ENCODE results near the gene TOR1B.

Gene TOR1B

GRCh38 chr9:129836311-129837007, 33.5 kb downstream of the TOR1B start:
- Histone ChIP-seq H3K9me3 (ENCODE audit: control insufficient read depth, low read length) (no peaks in the 10 kb centered on the region), H3K36me3 (ENCODE audit: control insufficient read depth, insufficient read depth, low read length) (no peaks in the 10 kb centered on the region), H3K27me3 (ENCODE audit: control insufficient read depth, insufficient read depth, low read length) (no peaks in the 10 kb centered on the region), H3K9ac (ENCODE audit: low read length) (peak overlapping the region; percentile 86), H3K4me1 (ENCODE audit: control insufficient read depth, insufficient read depth, low read length) (peaks cover 14% of the 10 kb centered on the region), H3K4me3 (ENCODE audit: low read length) (peak overlapping the region; percentile 82)

- no peaks in the 10 kb centered on the region for H3K27me3 ChIP-seq (ENCODE audit: control insufficient read depth, insufficient read depth, low read length)
- no peak overlapping the region for H3K4me3 ChIP-seq (ENCODE audit: low read length)
- no peaks in the 10 kb centered on the region for H3K36me3 ChIP-seq (ENCODE audit: control insufficient read depth, insufficient read depth, low read length)
- H3K9me3 ChIP-seq (ENCODE audit: control insufficient read depth, low read length), result no peaks in the 10 kb centered on the region
- H3K9ac ChIP-seq (ENCODE audit: low read length), result no peak overlapping the region
- H3K4me1 ChIP-seq (ENCODE audit: control insufficient read depth, insufficient read depth, low read length), result peaks cover 13% of the 10 kb centered on the region
These were observed 35.8 kb downstream of the TOR1B start for GRCh38 chr9:129838707-129839259.

GRCh38 chr9:129839324-129840023, 36.5 kb downstream of the TOR1B start:
- H3K9ac ChIP-seq (ENCODE audit: low read length), result no peak overlapping the region
- H3K27me3 ChIP-seq (ENCODE audit: control insufficient read depth, insufficient read depth, low read length), result no peaks in the 10 kb centered on the region
- peaks cover 11% of the 10 kb centered on the region for H3K4me1 ChIP-seq (ENCODE audit: control insufficient read depth, insufficient read depth, low read length)
- H3K4me3 ChIP-seq (ENCODE audit: low read length), result no peak overlapping the region
- H3K9me3 ChIP-seq (ENCODE audit: control insufficient read depth, low read length), result no peaks in the 10 kb centered on the region
- no peaks in the 10 kb centered on the region for H3K36me3 ChIP-seq (ENCODE audit: control insufficient read depth, insufficient read depth, low read length)

GRCh38 chr9:129840034-129840433, 37.0 kb downstream of the TOR1B start:
- Histone ChIP-seq H3K4me1 (ENCODE audit: control insufficient read depth, insufficient read depth, low read length) (peaks cover 11% of the 10 kb centered on the region), H3K9ac (ENCODE audit: low read length) (no peak overlapping the region), H3K27me3 (ENCODE audit: control insufficient read depth, insufficient read depth, low read length) (no peaks in the 10 kb centered on the region), H3K36me3 (ENCODE audit: control insufficient read depth, insufficient read depth, low read length) (no peaks in the 10 kb centered on the region), H3K9me3 (ENCODE audit: control insufficient read depth, low read length) (no peaks in the 10 kb centered on the region), H3K4me3 (ENCODE audit: low read length) (no peak overlapping the region)

GRCh38 chr9:129841071-129841470, 38.1 kb downstream of the TOR1B start:
- peaks cover 8% of the 10 kb centered on the region for H3K4me1 ChIP-seq (ENCODE audit: control insufficient read depth, insufficient read depth, low read length)
- H3K4me3 ChIP-seq (ENCODE audit: low read length), result no peak overlapping the region
- H3K36me3 ChIP-seq (ENCODE audit: control insufficient read depth, insufficient read depth, low read length), result no peaks in the 10 kb centered on the region
- no peak overlapping the region for H3K9ac ChIP-seq (ENCODE audit: low read length)
- no peaks in the 10 kb centered on the region for H3K9me3 ChIP-seq (ENCODE audit: control insufficient read depth, low read length)
- no peaks in the 10 kb centered on the region for H3K27me3 ChIP-seq (ENCODE audit: control insufficient read depth, insufficient read depth, low read length)

GRCh38 chr9:129845373-129845772, 42.4 kb downstream of the TOR1B start:
- no peaks in the 10 kb centered on the region for H3K27me3 ChIP-seq (ENCODE audit: control insufficient read depth, insufficient read depth, low read length)
- no peak overlapping the region for H3K9ac ChIP-seq (ENCODE audit: low read length)
- no peaks in the 10 kb centered on the region for H3K4me1 ChIP-seq (ENCODE audit: control insufficient read depth, insufficient read depth, low read length)
- no peaks in the 10 kb centered on the region for H3K36me3 ChIP-seq (ENCODE audit: control insufficient read depth, insufficient read depth, low read length)
- H3K9me3 ChIP-seq (ENCODE audit: control insufficient read depth, low read length), result no peaks in the 10 kb centered on the region
- H3K4me3 ChIP-seq (ENCODE audit: low read length), result no peak overlapping the region

- H3K9ac ChIP-seq (ENCODE audit: low read length), result no peak overlapping the region
- no peaks in the 10 kb centered on the region for H3K27me3 ChIP-seq (ENCODE audit: control insufficient read depth, insufficient read depth, low read length)
- peaks cover 6% of the 10 kb centered on the region for H3K36me3 ChIP-seq (ENCODE audit: control insufficient read depth, insufficient read depth, low read length)
- peaks cover 8% of the 10 kb centered on the region for H3K4me1 ChIP-seq (ENCODE audit: control insufficient read depth, insufficient read depth, low read length)
- no peaks in the 10 kb centered on the region for H3K9me3 ChIP-seq (ENCODE audit: control insufficient read depth, low read length)
- H3K4me3 ChIP-seq (ENCODE audit: low read length), result no peak overlapping the region
These were observed 45.9 kb downstream of the TOR1B start for GRCh38 chr9:129848712-129849441.

- no peak overlapping the region for H3K9ac ChIP-seq (ENCODE audit: low read length)
- H3K9me3 ChIP-seq (ENCODE audit: control insufficient read depth, low read length), result no peaks in the 10 kb centered on the region
- H3K4me1 ChIP-seq (ENCODE audit: control insufficient read depth, insufficient read depth, low read length), result peaks cover 8% of the 10 kb centered on the region
- H3K4me3 ChIP-seq (ENCODE audit: low read length), result no peak overlapping the region
- H3K36me3 ChIP-seq (ENCODE audit: control insufficient read depth, insufficient read depth, low read length), result peaks cover 11% of the 10 kb centered on the region
- H3K27me3 ChIP-seq (ENCODE audit: control insufficient read depth, insufficient read depth, low read length), result no peaks in the 10 kb centered on the region
These were observed 46.9 kb downstream of the TOR1B start for GRCh38 chr9:129849901-129850300.

GRCh38 chr9:129850821-129851550, 48.0 kb downstream of the TOR1B start:
- Histone ChIP-seq H3K36me3 (ENCODE audit: control insufficient read depth, insufficient read depth, low read length) (peaks cover 11% of the 10 kb centered on the region), H3K4me1 (ENCODE audit: control insufficient read depth, insufficient read depth, low read length) (peaks cover 8% of the 10 kb centered on the region), H3K9ac (ENCODE audit: low read length) (no peak overlapping the region), H3K27me3 (ENCODE audit: control insufficient read depth, insufficient read depth, low read length) (no peaks in the 10 kb centered on the region), H3K9me3 (ENCODE audit: control insufficient read depth, low read length) (no peaks in the 10 kb centered on the region), H3K4me3 (ENCODE audit: low read length) (no peak overlapping the region)

GRCh38 chr9:129851821-129852220, 48.8 kb downstream of the TOR1B start:
- Histone ChIP-seq H3K9ac (ENCODE audit: low read length) (no peak overlapping the region), H3K9me3 (ENCODE audit: control insufficient read depth, low read length) (no peaks in the 10 kb centered on the region), H3K4me1 (ENCODE audit: control insufficient read depth, insufficient read depth, low read length) (peaks cover 8% of the 10 kb centered on the region), H3K4me3 (ENCODE audit: low read length) (no peak overlapping the region), H3K36me3 (ENCODE audit: control insufficient read depth, insufficient read depth, low read length) (peaks cover 16% of the 10 kb centered on the region), H3K27me3 (ENCODE audit: control insufficient read depth, insufficient read depth, low read length) (no peaks in the 10 kb centered on the region)

- no peak overlapping the region for H3K9ac ChIP-seq (ENCODE audit: low read length)
- peaks cover 16% of the 10 kb centered on the region for H3K36me3 ChIP-seq (ENCODE audit: control insufficient read depth, insufficient read depth, low read length)
- no peak overlapping the region for H3K4me3 ChIP-seq (ENCODE audit: low read length)
- H3K4me1 ChIP-seq (ENCODE audit: control insufficient read depth, insufficient read depth, low read length), result peaks cover 8% of the 10 kb centered on the region
- no peaks in the 10 kb centered on the region for H3K27me3 ChIP-seq (ENCODE audit: control insufficient read depth, insufficient read depth, low read length)
- H3K9me3 ChIP-seq (ENCODE audit: control insufficient read depth, low read length), result no peaks in the 10 kb centered on the region
These were observed 49.6 kb downstream of the TOR1B start for GRCh38 chr9:129852579-129852978.

Data from mucosa of stomach (tissue), 1 donor.